AG04450 (cell line): ENCODE results near the gene MTFP1. TPM values are rescaled to one million over a fixed set of nuclear protein-coding genes. Genes with fewer than 3 reads are reported as not detected.

ENCODE experiments used
- CTCF ChIA-PET: fragments of 300-600, 350-600 bp; formaldehyde crosslinking; extraction: SDS; loops from one replicate; lab custom pipeline; 2022; ENCODE audit warnings: antibody characterized with exemption, inconsistent platforms; lab: Charles Lee
- POLR2A ChIA-PET: fragments of 350-600 bp; formaldehyde crosslinking; extraction: SDS; loops from one replicate; lab custom pipeline; 2021; ENCODE audit warnings: antibody characterized with exemption, inconsistent platforms; lab: Yijun Ruan, JAX
- DNase-seq: peaks from one replicate; pipeline ENCODE4 v3.0.0-alpha.2; 2011; ENCODE audit warnings: low read depth, low spot score
- H3K27ac ChIP-seq: one replicate; pipeline ENCODE4 v1.5.1; 2012; ENCODE audit warnings: low read depth, low read length, control low read depth
- H3K27me3 ChIP-seq: one replicate; pipeline ENCODE4 v1.6.0; 2012; ENCODE audit warnings: low read length; ENCODE audit not compliant: control insufficient read depth, insufficient read depth
- H3K4me3 ChIP-seq: 2 replicates; pipeline ENCODE4 v1.5.1; 2011; ENCODE audit warnings: mild to moderate bottlenecking, low read depth, low read length, control low read depth
- H3K9me3 ChIP-seq: 2 replicates; pipeline ENCODE4 v1.5.1; 2012; ENCODE audit warnings: low read length; ENCODE audit not compliant: control insufficient read depth, insufficient read depth
- CTCF ChIP-seq: IDR thresholded peaks from 2 replicates; pipeline ENCODE4 v1.5.1; 2011; ENCODE audit warnings: low read depth, low read length, control low read depth, inconsistent platforms
- polyA plus RNA-seq: library from polyadenylated mRNA; depleted of rRNA; stranded (reverse); fragments of >200 nt; gene quantifications from 2 replicates; pipeline ENCODE4 v1.2.3, GENCODE V29; 2011

Gene MTFP1
- polyA plus RNA-seq, 1 experiment: 4.1 TPM

DNA sequence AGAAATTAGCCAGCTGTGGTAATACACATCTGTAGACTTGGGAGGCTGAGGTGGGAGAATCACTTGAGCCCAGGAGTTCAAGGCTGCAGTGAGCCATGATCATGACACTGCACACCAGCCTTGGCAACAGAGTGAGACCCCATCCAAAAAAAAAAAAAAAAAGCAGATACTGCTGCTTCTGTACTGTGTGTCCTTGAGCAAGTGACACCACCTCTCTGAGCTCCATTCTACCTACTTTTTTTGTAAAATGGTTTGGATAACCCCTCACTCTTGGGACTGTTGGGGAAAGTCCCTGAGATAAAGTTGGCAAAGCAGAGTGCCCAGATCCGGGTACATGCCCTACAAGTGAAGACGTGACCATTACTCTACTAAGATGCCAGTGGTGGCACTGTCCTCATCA is 43.6 kb downstream of the MTFP1 start:
- no peak for DNase-seq
- POLR2A ChIA-PET: no interaction called here
- CTCF ChIA-PET: no interaction called here
- Histone ChIP-seq H3K4me3 (no peak overlapping the region), H3K27ac (no peak overlapping the region), H3K9me3 (no peaks in the 10 kb centered on the region), H3K27me3 (peaks cover 35% of the 10 kb centered on the region)
- no peak for TF ChIP-seq CTCF

DNA sequence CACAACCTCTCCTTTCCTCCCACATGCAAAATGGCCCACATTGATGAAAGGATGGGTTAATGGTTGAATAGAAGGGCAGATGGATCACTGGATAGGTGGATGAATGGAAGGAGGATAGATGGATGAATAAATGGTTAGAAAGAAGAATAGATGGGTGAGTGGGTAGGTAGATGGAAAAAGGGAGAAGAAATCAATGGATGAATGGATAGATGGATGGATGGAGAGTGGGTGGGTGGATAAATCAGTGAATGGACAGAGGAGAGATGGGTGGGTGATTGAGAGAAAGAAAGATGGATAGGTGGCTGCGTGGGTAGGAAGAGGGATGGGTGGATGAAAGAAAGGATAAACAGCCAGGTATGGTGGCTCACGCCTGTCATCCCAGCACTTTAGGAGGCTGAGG is 45.1 kb downstream of the MTFP1 start:
- no peaks in the 10 kb centered on the region for H3K9me3 ChIP-seq
- no peak for DNase-seq
- H3K4me3 ChIP-seq: no peak overlapping the region
- H3K27me3 ChIP-seq: peaks cover 37% of the 10 kb centered on the region
- ChIA-PET POLR2A (no interaction called here), CTCF (no interaction called here)
- no peak overlapping the region for H3K27ac ChIP-seq
- TF ChIP-seq CTCF: no peak

- POLR2A ChIA-PET: no interaction called here
- Histone ChIP-seq H3K9me3 (no peaks in the 10 kb centered on the region), H3K27me3 (peaks cover 36% of the 10 kb centered on the region), H3K27ac (no peak within 1 kb of the TSS), H3K4me3 (no peak within 1 kb of the TSS)
- DNase-seq: no peak
- CTCF ChIA-PET: no interaction called here
- no peak for TF ChIP-seq CTCF
These were observed 46.2 kb downstream of the MTFP1 start, which contains the start of gene SEC14L3 for GRCh38 chr22:30471616-30472318. Gene SEC14L3, minus strand, starts transcription at chr22:30472017. Its CDS starts 59 bp downstream, at chr22:30471958.

- Histone ChIP-seq H3K4me3 (no peak overlapping the region), H3K27ac (no peak overlapping the region), H3K9me3 (no peaks in the 10 kb centered on the region), H3K27me3 (peaks cover 37% of the 10 kb centered on the region)
- no peak for DNase-seq
- CTCF ChIA-PET: interaction anchor here (1.5 kb wide), 1 partner anchor 12 kb away, joined by 5 read pairs; no protein-coding TSS in a partner anchor
- POLR2A ChIA-PET: no interaction called here
- TF ChIP-seq CTCF: no peak
These were observed 47.6 kb downstream of the MTFP1 start for GRCh38 chr22:30472994-30473720.

DNA sequence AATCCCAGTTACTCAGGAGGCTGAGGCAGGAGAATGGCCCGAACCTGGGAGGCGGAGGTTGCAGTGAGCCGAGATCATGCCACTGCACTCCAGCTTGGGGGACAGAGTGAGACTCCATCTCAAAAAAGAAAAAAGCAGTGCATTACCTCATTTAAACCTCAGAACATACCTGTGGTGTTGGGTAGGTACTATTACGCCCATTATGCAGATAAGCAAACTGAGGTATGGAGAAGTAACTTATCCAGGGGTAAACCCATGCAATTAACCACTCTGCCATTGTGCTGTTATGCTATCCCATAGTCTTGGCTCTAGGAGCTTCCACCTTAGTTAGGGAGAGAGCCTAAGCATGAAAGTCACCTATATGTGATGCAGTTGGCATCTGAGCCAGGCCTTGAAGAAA is 48.6 kb downstream of the MTFP1 start:
- DNase-seq: no peak
- ChIA-PET CTCF (no interaction called here), POLR2A (no interaction called here)
- no peak overlapping the region for H3K27ac ChIP-seq
- H3K4me3 ChIP-seq: no peak overlapping the region
- H3K27me3 ChIP-seq: peaks cover 41% of the 10 kb centered on the region
- TF ChIP-seq CTCF: no peak
- no peaks in the 10 kb centered on the region for H3K9me3 ChIP-seq
